SKM-1 (cell line): ENCODE data around the gene TSSC4.
A peak's percentile ranks its signal among the peaks of the same experiment; 100 is the strongest.

Experiments
- DNase-seq: peaks from one replicate; lab custom pipeline; 2025; ENCODE audit not compliant: unreplicated experiment; lab: John Stamatoyannopoulos, UW

TSSC4 gene

DNA sequence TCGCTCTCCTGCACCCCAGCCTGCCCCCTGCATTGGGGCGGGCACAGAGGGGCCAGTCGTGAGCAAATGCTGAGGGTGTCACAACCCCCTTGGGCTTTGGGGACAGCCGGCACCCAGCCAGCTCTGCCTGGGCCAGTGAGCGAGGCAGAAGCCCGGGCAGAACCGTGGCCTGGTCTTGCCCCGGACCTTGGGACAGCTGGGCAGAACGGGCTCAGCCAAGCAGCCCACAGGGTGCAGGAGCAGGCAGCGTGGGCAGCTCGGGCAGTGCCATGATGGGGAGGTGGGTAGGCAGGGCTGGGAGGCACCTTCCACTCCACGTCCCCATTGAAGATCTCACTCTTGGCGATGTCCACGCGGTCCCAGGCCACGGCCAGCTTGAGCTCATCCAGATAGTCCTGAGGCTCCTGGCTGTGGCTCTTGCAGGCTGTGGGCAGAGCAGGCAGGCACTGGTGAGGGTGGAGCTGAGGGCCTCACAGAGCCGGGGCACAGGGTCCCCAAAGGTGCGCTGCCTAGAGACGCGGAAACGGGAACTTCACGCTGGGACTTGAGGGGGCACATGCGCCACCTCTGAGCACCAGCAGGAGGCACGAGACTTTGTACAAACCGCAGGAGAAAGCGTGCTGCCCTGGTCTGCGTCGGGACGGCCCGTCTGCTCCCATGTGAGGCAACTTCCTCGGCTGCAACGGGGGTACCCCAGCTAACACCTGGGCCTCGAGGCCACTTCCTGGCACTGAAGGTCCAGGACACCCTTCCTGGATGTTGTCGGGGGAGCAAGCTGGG is 15.2 kb downstream of the TSSC4 start:
- no peak for DNase-seq

DNA sequence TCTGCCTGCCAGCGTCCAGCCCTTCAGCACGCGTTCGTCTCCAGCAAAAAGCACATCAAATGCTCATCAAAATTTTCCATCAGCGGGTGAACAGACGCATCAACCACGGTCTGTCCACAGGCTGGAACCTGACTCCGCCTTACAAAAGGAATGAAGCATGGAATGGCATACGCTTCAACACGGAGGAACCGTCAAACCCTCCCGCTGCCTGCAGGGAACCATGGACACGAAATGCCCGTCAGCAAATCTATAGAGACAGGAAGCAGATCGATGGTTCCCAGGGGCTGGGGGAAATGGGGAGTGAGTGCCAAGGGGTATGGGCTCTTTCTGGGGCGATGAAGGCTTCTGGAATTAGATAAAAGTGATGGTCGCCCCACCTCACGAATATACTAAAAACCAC is 16.2 kb downstream of the TSSC4 start:
- DNase-seq: no peak

DNA sequence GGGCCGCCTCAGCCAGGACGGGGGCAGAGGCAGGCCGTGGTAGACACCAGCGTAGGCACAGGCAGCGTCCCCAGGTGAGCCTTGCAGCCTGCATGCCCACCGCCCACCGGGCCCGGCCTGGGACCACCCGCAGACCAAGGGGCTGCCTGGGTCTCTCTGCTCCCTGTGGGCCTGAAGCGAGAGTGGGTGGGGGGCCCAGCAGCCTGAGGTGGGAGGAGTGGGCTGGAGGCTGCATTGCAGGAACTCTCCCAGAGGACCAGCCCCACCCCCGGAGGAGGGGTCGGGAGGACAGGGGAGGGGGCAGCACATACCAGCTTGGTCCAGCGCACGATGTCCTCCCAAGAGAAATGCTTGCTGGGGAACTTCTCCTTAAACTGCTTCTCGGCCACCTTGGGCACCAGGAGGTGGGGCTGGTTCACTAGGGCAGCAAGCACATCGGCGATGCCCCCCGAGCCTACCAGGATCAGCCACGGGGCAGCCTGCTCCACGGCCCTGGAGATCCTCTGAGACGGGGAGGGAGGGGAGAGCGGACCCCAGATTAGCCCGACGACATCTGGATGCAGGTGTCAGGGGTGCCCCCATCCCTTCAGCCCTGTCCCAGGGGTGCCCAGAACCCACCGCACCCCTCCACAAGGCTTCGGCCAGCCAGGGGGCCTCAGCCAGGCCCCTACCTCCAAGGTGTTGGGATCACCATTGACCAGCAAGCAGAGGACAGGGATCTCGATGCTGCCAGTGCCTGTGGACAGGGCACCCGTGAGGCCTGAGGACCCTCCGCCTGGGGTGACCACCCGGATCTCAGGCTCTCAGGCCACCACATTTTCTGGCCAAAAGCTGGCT is 17.5 kb downstream of the TSSC4 start:
- DNase-seq: no peak

DNA sequence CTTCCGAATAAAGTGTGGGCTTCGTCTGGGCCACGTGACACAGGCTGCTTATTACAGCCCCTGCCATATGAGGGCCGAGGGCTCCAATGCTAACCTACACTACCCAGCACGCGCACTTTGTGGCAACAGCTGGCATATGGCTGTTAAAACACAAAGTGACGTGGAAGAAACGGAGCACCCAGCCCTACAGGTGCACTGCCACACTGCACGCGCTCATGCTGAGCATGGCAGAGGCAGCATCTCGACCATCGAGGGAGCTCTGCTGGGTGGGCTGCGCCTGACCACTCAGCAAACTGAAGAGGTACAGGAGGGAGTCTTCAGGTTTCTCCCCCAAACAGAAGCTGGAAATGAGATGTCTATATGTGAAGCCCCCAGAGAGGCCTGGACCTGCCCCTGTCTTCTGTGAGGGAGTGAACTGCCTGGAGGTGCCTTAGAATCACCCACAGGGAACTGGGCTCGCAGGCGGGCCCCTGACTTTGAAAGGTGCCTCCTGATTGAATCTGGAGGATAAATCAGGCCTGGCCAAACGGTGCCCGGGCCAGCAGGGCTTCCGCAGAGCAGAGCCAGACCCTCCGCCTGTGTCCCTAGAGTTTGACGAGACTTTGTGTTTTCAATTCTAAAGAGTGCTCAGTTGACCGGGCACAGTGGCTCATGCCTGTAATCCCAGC is 18.3 kb downstream of the TSSC4 start:
- no peak for DNase-seq

DNA sequence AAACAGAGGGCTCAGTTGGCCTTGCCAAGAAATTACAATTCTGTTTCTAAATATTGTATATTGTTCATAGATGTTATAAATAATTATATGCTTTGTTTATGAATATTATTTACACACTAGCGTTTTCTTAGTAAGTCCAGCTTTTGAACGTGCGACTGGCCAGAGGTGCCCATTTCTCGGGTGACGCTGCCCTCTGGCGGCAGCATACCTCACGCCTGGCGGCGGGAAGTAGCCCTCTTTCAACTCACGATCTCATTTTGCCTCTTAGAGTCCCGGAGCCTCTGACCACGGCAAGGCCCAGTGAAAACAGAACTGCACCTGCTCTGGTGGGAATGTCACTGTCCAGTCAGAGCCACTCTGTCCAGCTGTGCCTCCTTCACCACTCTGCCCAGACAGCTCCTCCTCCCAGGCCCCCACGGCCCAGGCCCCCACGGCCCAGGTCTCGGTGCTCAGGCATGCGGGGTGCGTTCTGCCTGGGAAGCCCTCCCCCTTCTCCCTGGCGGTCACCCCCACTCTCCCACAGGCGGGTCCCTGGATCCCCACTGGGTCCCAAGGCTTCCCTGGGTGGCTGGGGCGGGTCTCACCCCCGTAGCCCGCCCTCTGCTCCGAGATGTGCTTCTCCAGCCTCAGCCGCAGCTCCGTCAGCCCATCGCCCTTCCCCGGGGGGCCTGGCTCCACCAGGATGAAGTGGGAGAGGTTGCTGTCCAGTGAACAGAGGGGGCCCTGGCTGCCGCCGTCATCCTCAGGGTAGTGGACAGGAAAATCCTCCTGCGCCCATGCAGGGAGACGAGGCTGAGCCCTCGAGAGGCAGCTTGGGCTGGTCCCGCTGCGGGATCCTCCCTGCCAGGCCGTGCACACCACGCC is 19.3 kb downstream of the TSSC4 start:
- DNase-seq: peak; percentile 84

- DNase-seq: peak; percentile 62
These were observed 20.1 kb downstream of the TSSC4 start for GRCh38 chr11:2420502-2421225.

DNA sequence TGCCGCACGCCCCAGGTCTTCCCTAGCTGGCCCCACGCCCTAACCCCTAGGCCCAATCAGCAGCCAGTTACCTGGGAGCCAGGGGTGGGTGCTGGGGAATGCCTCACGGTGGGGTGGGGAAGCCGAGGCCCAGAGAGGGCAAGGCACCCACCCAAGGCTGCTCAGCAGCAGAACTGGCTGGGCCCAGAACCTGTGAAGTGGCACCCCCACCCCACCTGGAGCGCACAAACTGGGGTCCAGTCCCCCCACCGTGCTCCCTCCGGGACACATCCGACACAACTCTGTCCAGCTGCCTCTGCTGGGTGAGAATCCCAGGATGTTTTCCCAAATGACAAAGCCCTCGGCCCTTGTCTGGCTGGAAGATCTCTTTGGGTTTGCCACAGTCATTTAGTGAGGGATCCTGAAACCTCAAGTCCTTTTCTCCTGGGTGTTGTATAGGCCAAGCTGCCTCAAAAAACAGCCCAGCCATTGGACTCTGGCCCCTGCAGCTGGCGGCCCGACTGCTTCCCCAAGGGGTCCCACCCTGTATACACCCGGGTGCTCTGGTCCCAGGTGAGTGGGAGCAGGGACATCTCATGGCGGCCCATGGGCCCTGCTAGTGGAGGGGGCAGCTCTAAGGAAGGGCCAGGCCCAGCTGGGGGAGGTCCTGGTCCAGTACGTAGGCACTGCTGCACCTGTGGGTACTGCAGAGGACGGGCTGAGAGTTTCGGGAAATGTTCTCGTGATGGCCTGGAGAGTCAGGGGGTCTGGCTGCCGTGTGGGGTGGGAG is 20.9 kb downstream of the TSSC4 start:
- DNase-seq: no peak

DNA sequence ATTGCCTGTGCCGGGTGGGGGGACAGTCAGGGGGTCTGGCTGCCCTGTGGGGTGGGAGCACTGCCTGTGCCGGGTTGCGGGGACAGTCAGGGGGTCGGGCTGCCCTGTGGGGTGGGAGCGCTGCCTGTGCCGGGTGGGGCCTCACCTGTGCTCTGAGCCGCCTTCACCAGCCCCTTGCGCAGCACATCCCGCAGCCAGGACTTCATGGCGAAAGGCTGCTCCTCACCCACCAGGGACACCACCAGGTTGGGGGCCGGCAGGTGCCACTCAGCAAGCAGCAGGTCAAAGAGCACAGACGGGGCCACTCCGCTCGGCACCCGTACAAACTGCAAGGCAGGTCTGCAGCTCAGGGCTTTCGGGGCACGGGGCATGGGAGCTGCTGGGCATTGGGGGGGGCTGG is 21.4 kb downstream of the TSSC4 start:
- DNase-seq: no peak

- no peak for DNase-seq
These were observed 22.1 kb downstream of the TSSC4 start for GRCh38 chr11:2422461-2423156.

DNA sequence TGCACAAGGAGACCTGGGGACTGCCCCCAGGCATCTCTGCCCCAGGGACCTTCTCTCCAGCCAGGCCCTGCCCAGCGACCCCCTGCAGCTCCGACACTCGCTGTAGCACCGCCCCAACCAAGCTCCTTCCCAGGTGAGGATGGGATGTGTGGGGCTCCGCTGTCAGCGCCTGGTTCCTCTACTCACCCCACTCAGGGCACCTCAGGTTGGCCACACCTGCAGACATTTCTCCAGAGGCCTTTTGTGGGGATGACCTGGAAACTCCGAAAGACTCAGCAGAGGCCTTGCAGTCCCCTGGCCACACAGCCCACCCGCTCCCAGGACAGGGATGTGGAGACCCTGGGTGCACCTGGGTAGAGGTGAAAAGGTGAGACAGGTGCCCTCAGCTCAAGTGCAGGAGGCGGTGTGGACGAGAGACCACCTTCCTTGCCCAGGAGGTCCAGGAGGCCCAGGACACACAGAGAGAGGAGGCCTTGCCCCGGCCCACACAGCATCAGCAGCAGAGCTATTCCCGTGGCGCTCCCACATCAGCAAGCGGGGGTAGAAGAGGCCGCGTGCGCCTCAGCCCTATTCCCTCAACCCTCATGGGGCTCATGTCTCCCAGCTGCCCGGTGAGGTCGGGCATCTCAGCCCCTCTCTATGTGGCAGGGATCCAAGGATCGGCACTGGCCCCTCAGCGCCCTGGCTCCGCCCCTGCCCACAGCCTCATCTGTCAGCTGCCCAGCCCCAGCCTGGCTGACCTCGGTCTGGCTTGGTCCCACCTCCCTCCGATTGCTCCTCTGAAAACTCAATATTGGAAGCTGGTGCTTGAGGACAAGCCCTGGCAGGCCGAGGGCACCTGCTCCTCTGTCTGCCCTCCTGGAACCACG is 22.8 kb downstream of the TSSC4 start:
- DNase-seq: no peak

- no peak for DNase-seq
These were observed 24.4 kb downstream of the TSSC4 start for GRCh38 chr11:2424811-2425495.

- DNase-seq: no peak
These were observed 25.0 kb downstream of the TSSC4 start for GRCh38 chr11:2425506-2425905.

DNA sequence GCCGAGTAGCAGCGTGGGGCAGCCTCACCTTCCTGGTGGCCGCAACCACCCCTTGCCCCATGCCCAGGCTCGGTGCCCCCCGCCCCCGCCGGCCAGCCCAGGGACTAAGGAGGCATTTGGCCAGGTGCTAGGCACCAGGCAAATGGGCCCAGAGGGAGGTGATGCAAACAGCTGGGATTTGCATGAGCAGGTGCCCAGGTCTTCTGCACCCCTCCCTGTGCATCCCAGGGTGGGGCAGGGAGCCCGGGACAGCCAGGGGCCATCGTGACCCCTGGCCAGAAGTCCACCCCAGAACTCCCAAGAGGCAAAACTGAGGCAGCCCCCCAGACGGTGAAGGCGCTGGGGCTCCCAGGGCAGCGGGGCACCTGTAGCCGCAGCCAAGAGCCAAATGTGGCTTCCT is 25.7 kb downstream of the TSSC4 start:
- DNase-seq: no peak

- no peak for DNase-seq
These were observed 26.4 kb downstream of the TSSC4 start for GRCh38 chr11:2426826-2427521.

DNA sequence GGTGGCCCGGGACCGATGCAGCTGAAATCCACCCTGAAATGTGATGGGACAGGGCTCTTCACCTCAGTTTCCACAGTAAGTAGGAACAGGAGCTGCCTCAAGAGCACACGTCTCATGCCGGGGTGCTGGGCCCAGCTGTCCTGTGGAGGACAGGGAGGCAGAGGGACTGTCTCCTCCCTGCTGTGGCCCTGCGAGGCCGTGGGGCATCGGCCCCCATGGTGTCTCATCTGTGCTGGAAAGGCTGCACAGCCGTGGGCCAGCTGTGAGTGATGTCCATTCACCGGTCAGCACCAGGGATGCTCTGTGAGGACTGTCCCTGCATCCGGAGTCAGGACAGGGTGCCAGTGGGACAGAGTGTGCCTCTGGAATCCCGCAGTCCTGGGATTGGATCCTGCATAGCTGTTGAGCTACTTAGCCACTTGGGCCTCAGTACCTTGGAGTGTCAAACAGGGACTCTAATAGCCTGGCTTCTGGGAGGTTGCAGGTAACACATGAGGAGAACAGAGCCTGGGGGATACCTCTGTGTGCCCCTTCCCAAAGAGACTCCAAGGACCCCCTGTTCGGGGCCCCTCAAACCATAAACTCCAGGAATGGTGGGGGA is 27.3 kb downstream of the TSSC4 start:
- DNase-seq: no peak

GRCh38 chr11:2428322-2428795 is 27.8 kb downstream of the TSSC4 start:
- DNase-seq: no peak
